ENCODE measurements around the gene BPIFB1. TPM values are rescaled to one million over a fixed set of nuclear protein-coding genes. Genes with fewer than 3 reads are reported as not detected.

BPIFB1 gene
- total and polyA plus RNA-seq, 2 of the 13 experiments (the other 11 are each of a cell fraction or from before 2014, with no cell fraction given) = 0.82 to 4.4 TPM

DNA sequence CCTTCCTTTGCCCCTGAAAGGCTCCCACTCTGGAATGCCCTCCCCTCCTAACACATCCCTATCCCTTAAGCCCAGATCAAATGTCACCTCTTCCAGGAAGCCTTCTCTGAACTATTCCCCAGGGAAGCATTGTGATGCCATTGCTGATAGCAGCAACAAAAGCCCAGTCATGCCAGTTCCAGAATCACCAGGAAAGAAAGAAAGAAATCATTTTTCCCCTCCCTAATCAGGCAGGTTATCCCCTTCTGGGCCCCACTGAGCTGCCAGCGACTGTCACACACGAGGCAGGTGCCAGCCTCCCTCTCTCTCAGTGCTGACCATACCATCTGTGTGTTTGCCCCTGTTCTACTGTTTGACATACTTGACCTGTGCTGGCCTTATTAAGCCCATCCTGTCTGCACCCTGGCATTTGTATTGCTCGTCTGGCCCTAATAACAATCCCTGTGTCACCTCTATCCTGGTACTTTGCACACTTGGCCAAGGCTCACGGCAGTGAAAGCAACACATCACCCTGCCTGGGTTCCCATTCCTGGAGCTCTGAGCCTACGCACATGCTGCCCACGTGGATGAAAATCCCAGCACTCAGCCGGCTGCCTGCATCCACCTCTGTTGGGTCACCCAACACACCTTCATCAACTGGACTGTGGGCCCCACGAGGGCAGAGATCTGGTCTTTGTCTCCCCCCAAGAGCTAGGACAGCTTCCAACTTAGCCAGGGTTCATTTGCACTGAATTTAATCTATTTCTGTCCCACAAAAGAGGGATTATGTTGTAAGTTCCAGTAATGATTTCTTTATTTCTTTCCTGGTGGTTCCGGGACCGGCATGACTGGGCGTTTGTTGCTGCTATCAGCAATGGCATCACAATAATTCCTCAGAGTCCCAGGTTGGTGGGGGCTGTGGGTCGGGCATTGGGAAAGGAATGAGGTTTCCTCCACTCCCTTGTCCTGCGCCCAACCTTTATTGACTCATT lies 5.3 kb upstream of the BPIFB1 start (continued):
- TF ChIP-seq, protein P1, sequence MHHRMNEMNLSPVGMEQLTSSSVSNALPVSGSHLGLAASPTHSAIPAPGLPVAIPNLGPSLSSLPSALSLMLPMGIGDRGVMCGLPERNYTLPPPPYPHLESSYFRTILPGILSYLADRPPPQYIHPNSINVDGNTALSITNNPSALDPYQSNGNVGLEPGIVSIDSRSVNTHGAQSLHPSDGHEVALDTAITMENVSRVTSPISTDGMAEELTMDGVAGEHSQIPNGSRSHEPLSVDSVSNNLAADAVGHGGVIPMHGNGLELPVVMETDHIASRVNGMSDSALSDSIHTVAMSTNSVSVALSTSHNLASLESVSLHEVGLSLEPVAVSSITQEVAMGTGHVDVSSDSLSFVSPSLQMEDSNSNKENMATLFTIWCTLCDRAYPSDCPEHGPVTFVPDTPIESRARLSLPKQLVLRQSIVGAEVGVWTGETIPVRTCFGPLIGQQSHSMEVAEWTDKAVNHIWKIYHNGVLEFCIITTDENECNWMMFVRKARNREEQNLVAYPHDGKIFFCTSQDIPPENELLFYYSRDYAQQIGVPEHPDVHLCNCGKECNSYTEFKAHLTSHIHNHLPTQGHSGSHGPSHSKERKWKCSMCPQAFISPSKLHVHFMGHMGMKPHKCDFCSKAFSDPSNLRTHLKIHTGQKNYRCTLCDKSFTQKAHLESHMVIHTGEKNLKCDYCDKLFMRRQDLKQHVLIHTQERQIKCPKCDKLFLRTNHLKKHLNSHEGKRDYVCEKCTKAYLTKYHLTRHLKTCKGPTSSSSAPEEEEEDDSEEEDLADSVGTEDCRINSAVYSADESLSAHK (CRISPR knock-in tag; IDR thresholded peaks at IDR 0.05; ENCODE audit: borderline replicate concordance) = no peak
- TF ChIP-seq REPIN1 (CRISPR knock-in tag; IDR thresholded peaks at IDR 0.05; ENCODE audit: borderline replicate concordance, low read depth) (peak; percentile 68; the same call in 1 of the 2 replicates), ZSCAN25 (CRISPR knock-in tag; IDR thresholded peaks at IDR 0.05) (peak; percentile 84; the same call in 1 of the 2 replicates), CCDC6 (CRISPR knock-in tag; IDR thresholded peaks at IDR 0.05) (peak; percentile 62; the same call in 1 of the 2 replicates), RFX1 (IDR thresholded peaks at IDR 0.05) (no peak), THAP11 (CRISPR knock-in tag; IDR thresholded peaks at IDR 0.05) (peak; percentile 75), CEBPB (IDR thresholded peaks at IDR 0.05; ENCODE audit: borderline replicate concordance, low read depth, low read length) (no peak), NFE2 (CRISPR knock-in tag; IDR thresholded peaks at IDR 0.05) (no peak), FIP1L1 (IDR thresholded peaks at IDR 0.05; ENCODE audit: borderline replicate concordance, insufficient read depth, low read depth, low read length) (no peak), ETV6 (CRISPR knock-in tag; conservative IDR thresholded peaks at IDR 0.05) (0 out of 2 replicates have a peak, but pooled peaks have one; percentile 43), ZNF34 (CRISPR knock-in tag; IDR thresholded peaks at IDR 0.05; ENCODE audit: borderline replicate concordance) (no peak), FOXO1 (CRISPR knock-in tag; IDR thresholded peaks at IDR 0.05) (peak; percentile 76), FOSL2 (CRISPR knock-in tag; IDR thresholded peaks at IDR 0.05) (no peak; the same call in 1 of the 2 replicates)
- TF ChIP-seq, protein P2, sequence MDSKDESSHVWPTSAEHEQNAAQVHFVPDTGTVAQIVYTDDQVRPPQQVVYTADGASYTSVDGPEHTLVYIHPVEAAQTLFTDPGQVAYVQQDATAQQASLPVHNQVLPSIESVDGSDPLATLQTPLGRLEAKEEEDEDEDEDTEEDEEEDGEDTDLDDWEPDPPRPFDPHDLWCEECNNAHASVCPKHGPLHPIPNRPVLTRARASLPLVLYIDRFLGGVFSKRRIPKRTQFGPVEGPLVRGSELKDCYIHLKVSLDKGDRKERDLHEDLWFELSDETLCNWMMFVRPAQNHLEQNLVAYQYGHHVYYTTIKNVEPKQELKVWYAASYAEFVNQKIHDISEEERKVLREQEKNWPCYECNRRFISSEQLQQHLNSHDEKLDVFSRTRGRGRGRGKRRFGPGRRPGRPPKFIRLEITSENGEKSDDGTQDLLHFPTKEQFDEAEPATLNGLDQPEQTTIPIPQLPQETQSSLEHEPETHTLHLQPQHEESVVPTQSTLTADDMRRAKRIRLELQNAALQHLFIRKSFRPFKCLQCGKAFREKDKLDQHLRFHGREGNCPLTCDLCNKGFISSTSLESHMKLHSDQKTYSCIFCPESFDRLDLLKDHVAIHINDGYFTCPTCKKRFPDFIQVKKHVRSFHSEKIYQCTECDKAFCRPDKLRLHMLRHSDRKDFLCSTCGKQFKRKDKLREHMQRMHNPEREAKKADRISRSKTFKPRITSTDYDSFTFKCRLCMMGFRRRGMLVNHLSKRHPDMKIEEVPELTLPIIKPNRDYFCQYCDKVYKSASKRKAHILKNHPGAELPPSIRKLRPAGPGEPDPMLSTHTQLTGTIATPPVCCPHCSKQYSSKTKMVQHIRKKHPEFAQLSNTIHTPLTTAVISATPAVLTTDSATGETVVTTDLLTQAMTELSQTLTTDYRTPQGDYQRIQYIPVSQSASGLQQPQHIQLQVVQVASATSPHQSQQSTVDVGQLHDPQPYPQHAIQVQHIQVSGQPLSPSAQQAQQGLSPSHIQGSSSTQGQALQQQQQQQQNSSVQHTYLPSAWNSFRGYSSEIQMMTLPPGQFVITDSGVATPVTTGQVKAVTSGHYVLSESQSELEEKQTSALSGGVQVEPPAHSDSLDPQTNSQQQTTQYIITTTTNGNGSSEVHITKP (CRISPR knock-in tag; IDR thresholded peaks at IDR 0.05; ENCODE audit: low read depth) = peak; percentile 48; the same call in 1 of the 2 replicates
- TF ChIP-seq, protein P3, sequence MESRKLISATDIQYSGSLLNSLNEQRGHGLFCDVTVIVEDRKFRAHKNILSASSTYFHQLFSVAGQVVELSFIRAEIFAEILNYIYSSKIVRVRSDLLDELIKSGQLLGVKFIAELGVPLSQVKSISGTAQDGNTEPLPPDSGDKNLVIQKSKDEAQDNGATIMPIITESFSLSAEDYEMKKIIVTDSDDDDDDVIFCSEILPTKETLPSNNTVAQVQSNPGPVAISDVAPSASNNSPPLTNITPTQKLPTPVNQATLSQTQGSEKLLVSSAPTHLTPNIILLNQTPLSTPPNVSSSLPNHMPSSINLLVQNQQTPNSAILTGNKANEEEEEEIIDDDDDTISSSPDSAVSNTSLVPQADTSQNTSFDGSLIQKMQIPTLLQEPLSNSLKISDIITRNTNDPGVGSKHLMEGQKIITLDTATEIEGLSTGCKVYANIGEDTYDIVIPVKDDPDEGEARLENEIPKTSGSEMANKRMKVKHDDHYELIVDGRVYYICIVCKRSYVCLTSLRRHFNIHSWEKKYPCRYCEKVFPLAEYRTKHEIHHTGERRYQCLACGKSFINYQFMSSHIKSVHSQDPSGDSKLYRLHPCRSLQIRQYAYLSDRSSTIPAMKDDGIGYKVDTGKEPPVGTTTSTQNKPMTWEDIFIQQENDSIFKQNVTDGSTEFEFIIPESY (CRISPR knock-in tag; IDR thresholded peaks at IDR 0.05) = no peak
- TF ChIP-seq, protein P4, sequence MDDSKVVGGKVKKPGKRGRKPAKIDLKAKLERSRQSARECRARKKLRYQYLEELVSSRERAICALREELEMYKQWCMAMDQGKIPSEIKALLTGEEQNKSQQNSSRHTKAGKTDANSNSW (CRISPR knock-in tag; IDR thresholded peaks at IDR 0.05; ENCODE audit: borderline replicate concordance) = peak; percentile 96
- TF ChIP-seq, protein P5, sequence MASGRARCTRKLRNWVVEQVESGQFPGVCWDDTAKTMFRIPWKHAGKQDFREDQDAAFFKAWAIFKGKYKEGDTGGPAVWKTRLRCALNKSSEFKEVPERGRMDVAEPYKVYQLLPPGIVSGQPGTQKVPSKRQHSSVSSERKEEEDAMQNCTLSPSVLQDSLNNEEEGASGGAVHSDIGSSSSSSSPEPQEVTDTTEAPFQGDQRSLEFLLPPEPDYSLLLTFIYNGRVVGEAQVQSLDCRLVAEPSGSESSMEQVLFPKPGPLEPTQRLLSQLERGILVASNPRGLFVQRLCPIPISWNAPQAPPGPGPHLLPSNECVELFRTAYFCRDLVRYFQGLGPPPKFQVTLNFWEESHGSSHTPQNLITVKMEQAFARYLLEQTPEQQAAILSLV (CRISPR knock-in tag; IDR thresholded peaks at IDR 0.05; ENCODE audit: borderline replicate concordance) = peak; percentile 97; the same call in 1 of the 2 replicates
- TF ChIP-seq, protein P6, sequence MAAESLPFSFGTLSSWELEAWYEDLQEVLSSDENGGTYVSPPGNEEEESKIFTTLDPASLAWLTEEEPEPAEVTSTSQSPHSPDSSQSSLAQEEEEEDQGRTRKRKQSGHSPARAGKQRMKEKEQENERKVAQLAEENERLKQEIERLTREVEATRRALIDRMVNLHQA (CRISPR knock-in tag; IDR thresholded peaks at IDR 0.05) = no peak

All from HepG2 (cell line).